Measurements from ENCODE around the gene TRAK2. TPM values are rescaled to one million over a fixed set of nuclear protein-coding genes. Genes with fewer than 3 reads are reported as not detected.
"Not testable (repeated sequence)": the region's sequence is repeated elsewhere in the genome, so short reads cannot be mapped to it uniquely, and the experiment has no call there.

TRAK2 gene
- total RNA-seq, 3 donors from 2014 or later: 35.4 to 62.2 (median 50.1) TPM

DNA sequence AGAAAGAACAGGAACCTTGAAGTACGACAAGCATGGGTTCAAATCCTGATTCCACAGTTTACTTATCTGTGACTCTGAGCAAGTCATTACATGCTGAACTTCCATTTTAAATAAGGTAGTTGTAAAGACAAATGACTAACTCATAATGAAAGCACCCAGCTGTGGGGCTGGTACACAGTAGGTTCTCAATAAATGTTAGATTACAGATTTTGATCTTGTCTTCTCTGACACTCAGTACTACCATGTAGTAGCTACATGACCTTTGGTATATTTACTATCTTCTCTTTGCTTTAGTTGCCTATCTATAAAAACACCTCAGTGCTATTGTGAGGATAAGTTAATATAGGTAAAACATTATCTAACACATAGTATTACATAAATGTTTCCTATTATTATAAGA is 3.2 kb downstream of the TRAK2 start:
- intact Hi-C loops (cut with DNase I; ENCODE audit: low total_unique reads): no loop called here
- Histone ChIP-seq H3K36me3 (no peaks in the 10 kb centered on the region), H3K27me3 (no peaks in the 10 kb centered on the region), H3K27ac (no peak overlapping the region), H3K9me3 (no peaks in the 10 kb centered on the region), H3K4me1 (peaks cover 0 to 8% of the 10 kb centered on the region in 2 donors), H3K4me3 (no peak overlapping the region)
- DNase-seq (ENCODE audit: low spot score in 2 of 2): no peak
- TF ChIP-seq, protein P1, sequence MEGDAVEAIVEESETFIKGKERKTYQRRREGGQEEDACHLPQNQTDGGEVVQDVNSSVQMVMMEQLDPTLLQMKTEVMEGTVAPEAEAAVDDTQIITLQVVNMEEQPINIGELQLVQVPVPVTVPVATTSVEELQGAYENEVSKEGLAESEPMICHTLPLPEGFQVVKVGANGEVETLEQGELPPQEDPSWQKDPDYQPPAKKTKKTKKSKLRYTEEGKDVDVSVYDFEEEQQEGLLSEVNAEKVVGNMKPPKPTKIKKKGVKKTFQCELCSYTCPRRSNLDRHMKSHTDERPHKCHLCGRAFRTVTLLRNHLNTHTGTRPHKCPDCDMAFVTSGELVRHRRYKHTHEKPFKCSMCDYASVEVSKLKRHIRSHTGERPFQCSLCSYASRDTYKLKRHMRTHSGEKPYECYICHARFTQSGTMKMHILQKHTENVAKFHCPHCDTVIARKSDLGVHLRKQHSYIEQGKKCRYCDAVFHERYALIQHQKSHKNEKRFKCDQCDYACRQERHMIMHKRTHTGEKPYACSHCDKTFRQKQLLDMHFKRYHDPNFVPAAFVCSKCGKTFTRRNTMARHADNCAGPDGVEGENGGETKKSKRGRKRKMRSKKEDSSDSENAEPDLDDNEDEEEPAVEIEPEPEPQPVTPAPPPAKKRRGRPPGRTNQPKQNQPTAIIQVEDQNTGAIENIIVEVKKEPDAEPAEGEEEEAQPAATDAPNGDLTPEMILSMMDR (IDR thresholded peaks at IDR 0.05): no peak
- no peak for TF ChIP-seq POLR2AphosphoS5 (IDR thresholded peaks at IDR 0.05)
- TF ChIP-seq POLR2A (IDR thresholded peaks at IDR 0.05): no peak

DNA sequence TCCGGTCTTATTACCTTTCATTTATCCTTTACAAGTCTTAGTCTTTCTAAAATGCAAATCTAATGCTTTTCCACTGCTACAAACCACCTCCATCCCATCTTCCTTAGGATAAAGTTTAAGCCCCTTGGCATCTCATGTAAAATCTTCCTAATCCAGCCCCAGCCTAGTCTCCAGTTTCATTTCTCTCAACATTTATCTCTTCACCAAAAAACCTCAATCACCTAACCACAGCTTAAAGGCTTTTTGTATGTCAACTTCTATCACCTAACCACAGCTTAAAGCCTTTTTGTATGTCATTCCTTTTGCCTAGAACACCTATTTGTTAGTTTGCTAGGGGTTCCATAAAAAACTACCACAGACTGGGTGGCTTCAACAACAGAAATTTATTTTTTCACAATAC is 4.2 kb downstream of the TRAK2 start:
- Histone ChIP-seq H3K27me3 (no peaks in the 10 kb centered on the region), H3K4me1 (peaks cover 0 to 8% of the 10 kb centered on the region in 2 donors), H3K27ac (no peak overlapping the region), H3K36me3 (no peaks in the 10 kb centered on the region), H3K9me3 (no peaks in the 10 kb centered on the region), H3K4me3 (no peak overlapping the region)
- TF ChIP-seq POLR2A (IDR thresholded peaks at IDR 0.05) (no peak), POLR2AphosphoS5 (IDR thresholded peaks at IDR 0.05) (no peak)
- TF ChIP-seq, protein P1 (IDR thresholded peaks at IDR 0.05): no peak
- DNase-seq (ENCODE audit: low spot score in 2 of 2): no peak
- intact Hi-C loops (cut with DNase I; ENCODE audit: low total_unique reads): no loop called here

DNA sequence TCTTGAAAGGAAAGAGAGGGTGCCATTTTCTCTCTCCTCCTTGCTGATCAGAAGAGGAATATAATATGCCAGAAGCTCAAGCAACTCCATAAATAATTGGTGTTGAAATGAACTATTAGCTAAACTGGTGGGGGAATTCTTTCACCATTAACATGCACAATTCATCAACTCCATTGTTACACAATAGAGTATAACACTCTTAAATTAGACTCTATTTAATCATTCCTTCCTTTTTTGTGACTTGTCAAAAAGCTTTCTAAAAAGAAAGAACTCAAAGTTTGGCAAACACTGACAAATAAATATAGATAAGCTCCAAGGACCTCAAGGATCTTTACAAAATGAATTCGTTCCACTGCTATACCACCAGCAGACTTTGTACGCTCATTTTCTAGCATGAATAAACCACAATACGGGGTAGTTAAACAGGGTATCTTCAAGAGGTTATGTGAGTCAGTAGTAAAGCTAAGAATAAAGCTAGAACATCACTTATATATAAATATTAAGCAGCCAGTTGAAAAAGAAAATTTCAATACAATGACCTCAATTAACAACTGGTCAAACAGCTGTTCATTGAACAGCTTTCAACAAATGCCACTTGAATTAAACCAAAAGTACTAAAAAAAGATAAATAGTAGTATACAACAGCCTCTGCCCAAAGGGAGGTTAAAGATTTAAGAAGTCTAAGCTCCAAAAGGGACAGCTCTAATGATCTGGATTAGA is 6.4 kb downstream of the TRAK2 start:
- DNase-seq (ENCODE audit: low spot score in 2 of 2): no peak

DNA sequence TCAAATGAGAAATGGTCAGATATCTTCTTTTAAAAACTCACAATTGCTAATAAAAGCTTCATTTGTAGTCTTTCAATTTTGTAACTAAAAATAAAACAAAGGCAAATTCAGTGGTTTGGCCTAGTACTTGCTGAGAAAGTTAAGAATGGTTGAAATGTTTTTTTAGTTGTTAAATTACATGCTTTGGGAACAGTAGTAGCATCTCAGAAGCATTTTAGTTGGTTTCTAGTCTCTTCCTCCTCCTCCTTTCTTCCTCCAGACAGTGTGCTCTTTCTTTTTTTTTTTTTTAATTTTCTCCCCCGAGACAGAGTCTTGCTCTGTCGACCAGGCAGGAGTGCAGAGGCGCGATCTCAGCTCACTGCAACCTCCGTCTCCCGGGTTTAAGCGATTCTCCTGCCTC is 9.8 kb downstream of the TRAK2 start:
- no peaks in the 10 kb centered on the region for H3K36me3 ChIP-seq
- H3K4me3 ChIP-seq: no peak overlapping the region
- no peak overlapping the region for H3K27ac ChIP-seq
- no peak for DNase-seq (ENCODE audit: low spot score in 2 of 2)
- H3K9me3 ChIP-seq: no peaks in the 10 kb centered on the region
- TF ChIP-seq, protein P1 (IDR thresholded peaks at IDR 0.05): no peak
- TF ChIP-seq POLR2A (IDR thresholded peaks at IDR 0.05) (no peak), POLR2AphosphoS5 (IDR thresholded peaks at IDR 0.05) (no peak)
- H3K27me3 ChIP-seq: no peaks in the 10 kb centered on the region
- H3K4me1 ChIP-seq: peaks cover 0 to 4% of the 10 kb centered on the region in 2 donors
- intact Hi-C loops (cut with DNase I; ENCODE audit: low total_unique reads): no loop called here

More for the DNA sequence above, 6.4 kb downstream of the TRAK2 start:
- Histone ChIP-seq H3K27me3 (no peaks in the 10 kb centered on the region), H3K27ac (no peak overlapping the region), H3K36me3 (no peaks in the 10 kb centered on the region), H3K9me3 (no peaks in the 10 kb centered on the region), H3K4me3 (no peak overlapping the region), H3K4me1 (peaks cover 0 to 1% of the 10 kb centered on the region in 2 donors)
- intact Hi-C loops (cut with DNase I; ENCODE audit: low total_unique reads): no loop called here
- TF ChIP-seq, protein P1 (IDR thresholded peaks at IDR 0.05): no peak

- Histone ChIP-seq H3K9me3 (no peaks in the 10 kb centered on the region), H3K4me3 (no peak overlapping the region), H3K36me3 (no peaks in the 10 kb centered on the region), H3K27me3 (no peaks in the 10 kb centered on the region), H3K27ac (peak overlapping the region; percentile 13 to 25), H3K4me1 (peaks cover 0 to 4% of the 10 kb centered on the region in 2 donors)
- TF ChIP-seq POLR2A (IDR thresholded peaks at IDR 0.05) (no peak), POLR2AphosphoS5 (IDR thresholded peaks at IDR 0.05) (peak in 2 of 3 donors; percentile 16 to 22)
- intact Hi-C loops (cut with DNase I; ENCODE audit: low total_unique reads): no loop called here
- DNase-seq (ENCODE audit: low spot score in 2 of 2): peak in 1 of 2 donors; percentile 66
Observed at GRCh38 chr2:201440182-201440581, 11.1 kb downstream of the TRAK2 start.

DNA sequence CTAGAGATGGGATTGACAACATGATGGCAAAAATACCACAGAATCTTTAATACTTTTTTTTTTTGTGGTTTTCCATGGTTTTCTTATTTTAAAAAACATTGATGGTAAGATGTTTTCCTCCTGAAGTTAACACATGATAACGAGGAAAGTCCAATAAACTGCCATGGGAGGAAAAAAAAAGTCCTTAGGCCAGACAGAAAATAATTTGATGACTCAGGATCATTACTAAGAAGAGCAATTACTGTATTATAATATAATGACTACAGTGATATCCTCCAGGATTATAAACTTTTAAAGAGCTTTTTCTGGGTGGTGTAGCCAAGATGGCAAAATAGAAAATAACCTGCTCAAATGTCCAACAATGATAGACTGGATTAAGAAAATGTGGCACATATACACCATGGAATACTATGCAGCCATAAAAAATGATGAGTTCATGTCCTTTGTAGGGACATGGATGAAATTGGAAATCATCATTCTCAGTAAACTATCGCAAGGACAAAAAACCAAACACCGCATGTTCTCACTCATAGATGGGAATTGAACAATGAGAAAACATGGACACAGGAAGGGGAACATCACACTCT is 11.8 kb downstream of the TRAK2 start:
- H3K27ac ChIP-seq; H3K27me3 ChIP-seq; DNase-seq (ENCODE audit: low spot score in 2 of 2); intact Hi-C loops (cut with DNase I; ENCODE audit: low total_unique reads); H3K4me3 ChIP-seq; H3K9me3 ChIP-seq; H3K36me3 ChIP-seq; H3K4me1 ChIP-seq: not testable (repeated sequence)
